Panc1 (cell line): ENCODE measurements around the gene LRRC4B. TPM values are rescaled to one million over a fixed set of nuclear protein-coding genes. Genes with fewer than 3 reads are reported as not detected.

Source experiments
- ATAC-seq: fragments of 200-7000 bp; cut with Tn5 transposase; 2 replicates; pipeline ENCODE4 v1.9.1; 2020; ENCODE audit warnings: mild to moderate bottlenecking, moderate library complexity
- BruUV-seq: library from RNA; stranded (reverse); fragments of 400-500 nt; replicated peaks from 2 replicates; lab custom pipeline; 2021; lab: Mats Ljungman, UMichigan
- CTCF ChIA-PET: fragments of 300-600 bp; sonication (Branson Sonifier 250); formaldehyde crosslinking; loops from one replicate; lab custom pipeline; 2022; ENCODE audit warnings: antibody characterized with exemption; lab: Charles Lee
- POLR2A ChIA-PET: fragments of 300-600 bp; sonication (Branson Sonifier 250); formaldehyde crosslinking; loops from one replicate; lab custom pipeline; 2022; ENCODE audit warnings: antibody characterized with exemption; lab: Charles Lee
- DNase-seq: peaks from one replicate; pipeline ENCODE4 v3.0.0-alpha.2; 2010; ENCODE audit warnings: low read depth, low spot score
- H3K27ac ChIP-seq: 2 replicates; pipeline ENCODE4 v1.5.1; 2011; ENCODE audit warnings: mild to moderate bottlenecking, low read length, inconsistent platforms
- H3K27me3 ChIP-seq: fragments of 200-500 bp; sonication (Bioruptor generic); 2 replicates; pipeline ENCODE4 v1.6.0; 2014; ENCODE audit warnings: low read length, inconsistent platforms; ENCODE audit not compliant: control insufficient read depth, insufficient read depth
- H3K36me3 ChIP-seq: fragments of 200-500 bp; sonication (Bioruptor generic); 2 replicates; pipeline ENCODE4 v1.5.1; 2014; ENCODE audit warnings: inconsistent platforms, mild to moderate bottlenecking, low read length, moderate library complexity; ENCODE audit not compliant: control insufficient read depth, insufficient read depth
- H3K4me1 ChIP-seq: 2 replicates; pipeline ENCODE4 v1.5.1; 2011; ENCODE audit warnings: inconsistent platforms, mild to moderate bottlenecking, low read length, moderate library complexity; ENCODE audit not compliant: control insufficient read depth, insufficient read depth
- H3K4me3 ChIP-seq, 2 experiments: 2 replicates each; pipeline ENCODE4 v1.5.1; 2011 to 2012; ENCODE audit warnings: low read depth in 2 of 2, low read length in 2 of 2, mild to moderate bottlenecking in 2 of 2, inconsistent platforms in 1 of 2, moderate library complexity in 1 of 2
- H3K9me3 ChIP-seq: fragments of 200-500 bp; sonication (Bioruptor generic); 2 replicates; pipeline ENCODE4 v1.5.1; 2014; ENCODE audit warnings: low read depth, mild to moderate bottlenecking, inconsistent platforms, low read length, moderate library complexity; ENCODE audit not compliant: control insufficient read depth, insufficient read depth
- CTCF ChIP-seq: fragments of 450-650 bp; IDR thresholded peaks from 2 replicates; pipeline ENCODE4 v1.5.1; 2017; ENCODE audit warnings: mild to moderate bottlenecking
- POLR2AphosphoS5 ChIP-seq: IDR thresholded peaks from 2 replicates; pipeline ENCODE4 v1.6.1; 2012; ENCODE audit warnings: mild to moderate bottlenecking, low read depth, low read length, moderate library complexity
- REST ChIP-seq, 2 experiments: IDR thresholded peaks; 2 replicates each; pipeline ENCODE4 v1.6.1; 2011 to 2012; ENCODE audit warnings: low read depth in 2 of 2, control low read depth in 1 of 2, low read length in 1 of 2, mild to moderate bottlenecking in 1 of 2, moderate library complexity in 1 of 2; ENCODE audit not compliant: insufficient read depth in 1 of 2
- SIN3A ChIP-seq: IDR thresholded peaks from 2 replicates; pipeline ENCODE4 v1.6.1; 2012; ENCODE audit warnings: low read depth, mild to moderate bottlenecking, low read length, moderate library complexity, borderline replicate concordance; ENCODE audit not compliant: insufficient read depth
- TCF7L2 ChIP-seq: IDR thresholded peaks from 2 replicates; pipeline ENCODE4 v1.6.1; 2011; ENCODE audit warnings: mild to moderate bottlenecking, low read depth, low read length, inconsistent platforms
- in situ Hi-C: cut with HindIII; loops from 2 replicates; pipeline ENCODE4 v1.10.0; 2016; ENCODE audit warnings: low sequenced_read_pairs, low pct_unique_long_range_greater_than_20kb
- intact Hi-C: fragments of 100-400 bp; cut with micrococcal nuclease; formaldehyde crosslinking; loops from one replicate; pipeline ENCODE4 v1.10.0; 2022; ENCODE audit not compliant: unreplicated experiment
- total RNA-seq: library from RNA; stranded (reverse); gene quantifications from one replicate; pipeline ENCODE4 v1.2.1, GENCODE V29; 2021; ENCODE audit not compliant: unreplicated experiment

LRRC4B gene
- total RNA-seq, 1 experiment from 2014 or later: 0.57 TPM

- no peaks in the 10 kb centered on the region for H3K36me3 ChIP-seq
- DNase-seq (no peak), ATAC-seq (no peak; the same call in 1 of the 2 replicates)
- ChIA-PET CTCF (interaction anchor here (0.8 kb wide), 1 partner anchor 244 kb away, joined by 3 read pairs; no protein-coding TSS in a partner anchor), POLR2A (no interaction called here)
- BruUV-seq: no TSS peak
- H3K27ac ChIP-seq: no peak overlapping the region
- TF ChIP-seq SIN3A: no peak
- TF ChIP-seq POLR2AphosphoS5: no peak
- TF ChIP-seq TCF7L2: no peak
- no peak for TF ChIP-seq REST (IDR thresholded peaks at IDR 0.05; ENCODE audit: insufficient read depth in 1 of 2, low read depth in 2 of 2, low read length in 1 of 2)
- no peaks in the 10 kb centered on the region for H3K4me1 ChIP-seq
- in situ Hi-C loops: no loop called here
- no peaks in the 10 kb centered on the region for H3K27me3 ChIP-seq
- no peak overlapping the region for H3K4me3 ChIP-seq
- intact Hi-C loops: no loop called here
- H3K9me3 ChIP-seq: no peaks in the 10 kb centered on the region
Observed at GRCh38 chr19:50516964-50517703, 51.1 kb downstream of the LRRC4B start.

GRCh38 chr19:50516456-50516855 lies 51.8 kb downstream of the LRRC4B start:
- ATAC-seq: no peak
- no peaks in the 10 kb centered on the region for H3K36me3 ChIP-seq
- BruUV-seq: no TSS peak
- DNase-seq: no peak
- in situ Hi-C loops (no loop called here), intact Hi-C loops (no loop called here)
- no peak overlapping the region for H3K4me3 ChIP-seq
- no peaks in the 10 kb centered on the region for H3K4me1 ChIP-seq
- no peak for TF ChIP-seq POLR2AphosphoS5
- no peaks in the 10 kb centered on the region for H3K27me3 ChIP-seq
- no peak overlapping the region for H3K27ac ChIP-seq
- CTCF ChIA-PET: interaction anchor here (0.8 kb wide), 1 partner anchor 244 kb away, joined by 3 read pairs; no protein-coding TSS in a partner anchor
- POLR2A ChIA-PET: no interaction called here
- no peaks in the 10 kb centered on the region for H3K9me3 ChIP-seq

- POLR2A ChIA-PET: no interaction called here
- Histone ChIP-seq H3K4me1 (no peaks in the 10 kb centered on the region), H3K27me3 (no peaks in the 10 kb centered on the region), H3K4me3 (no peak overlapping the region), H3K9me3 (no peaks in the 10 kb centered on the region), H3K27ac (no peak overlapping the region), H3K36me3 (no peaks in the 10 kb centered on the region; the same call in 1 of the 2 replicates)
- in situ Hi-C loops: no loop called here
- no TSS peak for BruUV-seq
- CTCF ChIA-PET: no interaction called here
- intact Hi-C loops: no loop called here
- no peak for DNase-seq
- TF ChIP-seq CTCF (no peak), REST (IDR thresholded peaks at IDR 0.05; ENCODE audit: insufficient read depth in 1 of 2, low read depth in 2 of 2, low read length in 1 of 2) (no peak), TCF7L2 (no peak), POLR2AphosphoS5 (no peak), SIN3A (no peak)
- ATAC-seq: no peak
Observed at GRCh38 chr19:50515168-50515561, 53.1 kb downstream of the LRRC4B start.
